Mucosa of stomach (tissue), 1 donor: ENCODE data around the gene UFC1.

Experiments used
- H3K27me3 ChIP-seq: one replicate; pipeline ENCODE4 v1.7.0; 2013; ENCODE audit warnings: mild to moderate bottlenecking, low read length; ENCODE audit not compliant: control insufficient read depth, insufficient read depth
- H3K36me3 ChIP-seq: one replicate; pipeline ENCODE4 v1.7.0; 2013; ENCODE audit warnings: low read length; ENCODE audit not compliant: control insufficient read depth, insufficient read depth
- H3K4me1 ChIP-seq: one replicate; pipeline ENCODE4 v1.7.0; 2013; ENCODE audit warnings: mild to moderate bottlenecking, low read length; ENCODE audit not compliant: control insufficient read depth, insufficient read depth
- H3K4me3 ChIP-seq: one replicate; pipeline ENCODE4 v1.7.0; 2013; ENCODE audit warnings: low read length
- H3K9ac ChIP-seq: one replicate; pipeline ENCODE4 v1.7.0; 2013; ENCODE audit warnings: mild to moderate bottlenecking, low read length, moderate library complexity
- H3K9me3 ChIP-seq: one replicate; pipeline ENCODE4 v1.7.0; 2013; ENCODE audit warnings: mild to moderate bottlenecking, low read length, moderate library complexity; ENCODE audit not compliant: control insufficient read depth
- donor health status: Pancreatic carcinoma.

Gene UFC1

DNA sequence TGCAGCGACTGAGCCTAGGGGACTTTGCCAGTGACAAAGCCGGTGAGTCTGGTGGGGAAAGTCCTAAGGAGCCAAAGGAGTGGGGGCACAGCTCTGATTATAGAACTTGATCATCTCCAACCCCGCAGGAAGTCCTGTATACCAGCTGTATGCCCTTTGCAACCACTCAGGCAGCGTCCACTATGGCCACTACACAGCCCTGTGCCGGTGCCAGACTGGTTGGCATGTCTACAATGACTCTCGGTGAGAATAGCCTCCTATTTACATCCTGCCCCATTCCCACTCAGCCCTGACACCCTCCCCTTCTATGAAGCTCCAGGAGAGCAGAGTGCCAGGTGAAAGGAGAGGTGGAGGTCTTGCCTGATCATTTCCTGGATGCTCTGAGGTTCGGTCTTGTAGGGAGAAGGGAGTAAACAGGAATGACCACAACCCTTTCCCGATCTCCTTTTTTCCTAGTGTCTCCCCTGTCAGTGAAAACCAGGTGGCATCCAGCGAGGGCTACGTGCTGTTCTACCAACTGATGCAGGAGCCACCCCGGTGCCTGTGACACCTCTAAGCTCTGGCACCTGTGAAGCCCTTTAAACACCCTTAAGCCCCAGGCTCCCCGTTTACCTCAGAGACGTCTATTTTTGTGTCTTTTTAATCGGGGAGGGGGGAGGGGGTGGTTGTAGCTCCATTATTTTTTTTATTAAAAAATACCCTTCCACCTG is 11.3 kb downstream of the UFC1 start:
- Histone ChIP-seq H3K9me3 (no peaks in the 10 kb centered on the region), H3K36me3 (no peaks in the 10 kb centered on the region), H3K4me1 (peaks cover 30% of the 10 kb centered on the region), H3K9ac (peak overlapping the region; percentile 81), H3K27me3 (no peaks in the 10 kb centered on the region), H3K4me3 (peak overlapping the region; percentile 43)

DNA sequence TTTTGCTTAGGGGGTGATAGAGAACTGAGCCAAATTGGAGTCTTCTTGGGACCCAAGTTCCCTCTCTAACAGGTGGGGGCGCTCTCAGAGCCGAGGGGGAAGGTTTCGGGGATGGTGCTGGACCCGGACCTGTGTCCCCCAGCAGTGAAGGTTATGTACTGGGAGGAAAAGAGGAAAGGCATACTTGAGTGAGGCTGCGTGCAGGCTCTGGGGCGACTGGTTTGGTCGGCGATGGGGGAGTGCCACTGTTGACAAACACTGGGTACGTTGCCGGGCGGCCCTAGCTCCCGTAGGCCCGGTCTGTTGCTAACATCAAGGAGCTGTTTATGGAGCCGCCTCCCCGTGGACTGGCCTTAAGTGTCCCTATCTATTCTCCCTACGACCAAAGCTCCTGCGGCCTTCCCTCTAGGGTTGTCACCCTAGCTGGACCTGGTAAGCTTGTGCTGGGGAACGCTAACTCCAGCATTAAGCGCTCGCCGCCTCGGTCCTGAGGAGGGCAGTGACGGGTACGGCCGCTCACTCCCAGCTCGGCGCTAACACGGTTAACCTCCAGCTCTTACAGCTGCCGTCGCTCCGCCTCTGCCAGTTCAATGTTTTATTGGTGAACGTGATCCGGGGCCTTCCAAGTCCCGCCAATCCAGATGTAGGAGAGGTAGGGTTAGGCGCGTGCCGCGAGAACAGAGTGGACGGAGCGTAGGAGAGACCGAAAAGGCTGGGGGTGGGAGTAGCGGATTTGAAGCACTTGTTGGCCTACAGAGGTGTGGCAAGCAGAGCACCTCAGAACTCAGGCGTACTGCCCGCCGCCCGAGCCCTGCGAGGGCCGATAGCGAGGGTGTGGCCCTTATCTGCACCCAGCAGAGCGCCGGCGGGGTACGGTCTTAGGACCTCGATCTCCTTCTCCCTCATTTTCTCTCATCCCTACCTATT is 12.2 kb downstream of the UFC1 start, which contains the start of gene PPOX:
Gene PPOX (plus strand): TSS at position 685 of the 927 bp plus-strand sequence. CDS start 422 bp downstream, outside the sequence.
- peaks cover 7% of the 10 kb centered on the region for H3K36me3 ChIP-seq
- H3K9me3 ChIP-seq, result no peaks in the 10 kb centered on the region
- peaks cover 20% of the 10 kb centered on the region for H3K4me1 ChIP-seq
- no peaks in the 10 kb centered on the region for H3K27me3 ChIP-seq
- peak within 1 kb of the TSS; percentile 81 for H3K9ac ChIP-seq
- peak within 1 kb of the TSS; percentile 43 for H3K4me3 ChIP-seq

DNA sequence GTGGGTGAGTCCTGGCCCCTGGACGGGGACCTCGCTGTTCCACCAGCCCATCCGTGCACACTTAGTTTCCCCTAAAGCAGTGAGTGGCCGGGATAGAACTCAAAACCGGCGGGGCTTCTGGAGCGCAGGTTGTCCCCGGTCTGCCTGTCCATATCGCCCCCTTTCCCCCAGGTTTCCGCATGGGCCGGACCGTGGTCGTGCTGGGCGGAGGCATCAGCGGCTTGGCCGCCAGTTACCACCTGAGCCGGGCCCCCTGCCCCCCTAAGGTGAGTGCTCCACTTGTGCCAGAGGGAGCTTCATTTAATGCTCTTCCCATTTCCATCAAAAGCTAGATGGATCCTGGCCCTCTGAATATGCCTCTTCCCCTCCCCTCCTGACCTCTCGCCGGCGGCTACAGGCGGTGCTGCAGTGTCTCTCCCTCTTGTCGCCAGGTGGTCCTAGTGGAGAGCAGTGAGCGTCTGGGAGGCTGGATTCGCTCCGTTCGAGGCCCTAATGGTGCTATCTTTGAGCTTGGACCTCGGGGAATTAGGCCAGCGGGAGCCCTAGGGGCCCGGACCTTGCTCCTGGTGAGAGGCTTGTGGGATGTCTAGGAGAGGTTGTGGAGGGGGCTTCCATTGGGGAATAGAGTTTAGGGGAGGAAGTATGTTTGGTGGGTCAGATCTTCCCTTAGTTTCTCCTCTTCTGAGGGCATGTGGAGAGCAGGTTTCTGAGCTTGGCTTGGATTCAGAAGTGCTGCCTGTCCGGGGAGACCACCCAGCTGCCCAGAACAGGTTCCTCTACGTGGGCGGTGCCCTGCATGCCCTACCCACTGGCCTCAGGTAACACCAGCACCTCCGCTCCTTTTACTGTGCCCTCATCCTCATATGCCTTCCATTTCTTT is 13.1 kb downstream of the UFC1 start:
- H3K36me3 ChIP-seq, result peaks cover 7% of the 10 kb centered on the region
- H3K27me3 ChIP-seq, result no peaks in the 10 kb centered on the region
- H3K4me3 ChIP-seq, result peak overlapping the region; percentile 42
- peak overlapping the region; percentile 73 for H3K9ac ChIP-seq
- no peaks in the 10 kb centered on the region for H3K9me3 ChIP-seq
- peaks cover 17% of the 10 kb centered on the region for H3K4me1 ChIP-seq

DNA sequence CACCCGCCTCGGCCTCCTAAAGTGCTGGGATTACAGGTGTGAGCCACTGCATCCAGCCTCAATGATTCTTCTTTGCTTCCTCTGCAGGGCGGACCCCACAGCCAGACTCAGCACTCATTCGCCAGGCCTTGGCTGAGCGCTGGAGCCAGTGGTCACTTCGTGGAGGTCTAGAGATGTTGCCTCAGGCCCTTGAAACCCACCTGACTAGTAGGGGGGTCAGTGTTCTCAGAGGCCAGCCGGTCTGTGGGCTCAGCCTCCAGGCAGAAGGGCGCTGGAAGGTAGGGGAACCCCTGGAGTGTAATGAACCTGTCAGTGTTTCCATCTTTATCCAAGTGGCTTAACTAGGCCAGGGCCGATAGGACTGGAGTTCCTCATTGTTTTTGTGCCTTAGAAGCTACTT is 15.1 kb downstream of the UFC1 start:
- H3K9ac ChIP-seq, result no peak overlapping the region
- H3K27me3 ChIP-seq, result no peaks in the 10 kb centered on the region
- H3K36me3 ChIP-seq, result peaks cover 11% of the 10 kb centered on the region
- no peaks in the 10 kb centered on the region for H3K9me3 ChIP-seq
- H3K4me3 ChIP-seq, result no peak overlapping the region
- peaks cover 17% of the 10 kb centered on the region for H3K4me1 ChIP-seq

DNA sequence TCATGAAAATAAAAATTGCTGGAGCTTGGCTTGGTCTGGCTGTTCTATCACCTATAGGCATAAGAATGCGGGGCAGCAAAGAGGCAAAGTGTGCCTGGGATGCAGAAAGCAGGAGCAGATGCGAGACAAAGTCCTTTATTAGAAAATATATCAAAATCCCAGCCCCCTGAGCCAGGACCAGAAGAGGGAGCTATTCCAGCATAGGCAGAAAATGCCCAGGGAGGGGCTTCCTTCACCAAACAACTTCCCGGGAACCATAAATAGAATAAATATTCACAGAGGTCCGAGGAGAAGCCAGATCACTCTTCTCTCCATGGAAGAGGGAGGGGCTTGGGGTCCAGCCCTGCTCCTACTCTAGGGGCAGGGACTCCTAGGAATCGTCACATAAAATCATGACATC is 17.4 kb downstream of the UFC1 start:
- Histone ChIP-seq H3K4me1 (peaks cover 9% of the 10 kb centered on the region), H3K36me3 (peaks cover 11% of the 10 kb centered on the region), H3K4me3 (no peak overlapping the region), H3K9me3 (no peaks in the 10 kb centered on the region), H3K27me3 (no peaks in the 10 kb centered on the region), H3K9ac (no peak overlapping the region)

DNA sequence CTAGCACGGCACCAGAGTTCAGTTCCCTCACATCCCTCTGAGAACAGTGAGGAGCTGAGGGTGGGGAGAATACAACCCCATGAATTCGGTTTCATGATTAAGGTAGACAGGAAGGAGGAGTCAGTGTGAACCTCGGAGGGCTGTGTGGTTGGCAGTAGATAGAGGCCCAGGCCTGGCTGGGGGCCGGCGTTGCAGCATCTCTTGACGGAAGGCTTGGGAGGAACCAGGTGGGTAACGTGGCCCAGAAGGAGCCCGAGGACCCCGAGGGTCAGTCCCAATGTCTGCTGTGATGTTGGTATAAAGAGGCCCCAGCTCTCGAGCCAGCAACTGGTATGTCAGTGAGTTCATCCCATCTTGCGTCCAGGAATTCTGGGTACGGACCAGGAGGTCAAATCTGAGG is 17.9 kb downstream of the UFC1 start:
- no peaks in the 10 kb centered on the region for H3K27me3 ChIP-seq
- H3K4me1 ChIP-seq, result peaks cover 13% of the 10 kb centered on the region
- H3K4me3 ChIP-seq, result no peak overlapping the region
- no peaks in the 10 kb centered on the region for H3K9me3 ChIP-seq
- peaks cover 11% of the 10 kb centered on the region for H3K36me3 ChIP-seq
- H3K9ac ChIP-seq, result no peak overlapping the region

DNA sequence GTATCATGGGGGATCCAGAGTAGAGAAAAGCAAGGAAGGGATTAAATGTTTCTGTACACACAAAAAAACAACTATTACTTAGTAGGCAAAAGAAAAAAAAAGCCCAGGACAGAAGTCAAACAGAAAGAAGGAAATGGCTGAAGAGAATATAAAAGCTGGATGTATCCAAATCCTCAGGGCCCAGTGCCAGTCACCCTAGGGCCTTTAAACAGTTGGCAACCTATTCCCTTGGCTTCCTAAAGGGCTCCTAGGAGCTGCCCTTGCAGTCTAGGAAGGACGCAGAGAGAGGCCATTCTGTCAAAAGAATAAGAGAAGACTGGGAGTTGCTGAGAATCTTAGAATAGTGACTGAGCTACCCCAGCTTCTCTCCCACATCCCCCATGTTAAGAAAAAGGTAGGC is 18.6 kb downstream of the UFC1 start:
- H3K9ac ChIP-seq, result no peak overlapping the region
- no peak overlapping the region for H3K4me3 ChIP-seq
- H3K9me3 ChIP-seq, result no peaks in the 10 kb centered on the region
- peaks cover 11% of the 10 kb centered on the region for H3K36me3 ChIP-seq
- H3K27me3 ChIP-seq, result no peaks in the 10 kb centered on the region
- H3K4me1 ChIP-seq, result peaks cover 7% of the 10 kb centered on the region

DNA sequence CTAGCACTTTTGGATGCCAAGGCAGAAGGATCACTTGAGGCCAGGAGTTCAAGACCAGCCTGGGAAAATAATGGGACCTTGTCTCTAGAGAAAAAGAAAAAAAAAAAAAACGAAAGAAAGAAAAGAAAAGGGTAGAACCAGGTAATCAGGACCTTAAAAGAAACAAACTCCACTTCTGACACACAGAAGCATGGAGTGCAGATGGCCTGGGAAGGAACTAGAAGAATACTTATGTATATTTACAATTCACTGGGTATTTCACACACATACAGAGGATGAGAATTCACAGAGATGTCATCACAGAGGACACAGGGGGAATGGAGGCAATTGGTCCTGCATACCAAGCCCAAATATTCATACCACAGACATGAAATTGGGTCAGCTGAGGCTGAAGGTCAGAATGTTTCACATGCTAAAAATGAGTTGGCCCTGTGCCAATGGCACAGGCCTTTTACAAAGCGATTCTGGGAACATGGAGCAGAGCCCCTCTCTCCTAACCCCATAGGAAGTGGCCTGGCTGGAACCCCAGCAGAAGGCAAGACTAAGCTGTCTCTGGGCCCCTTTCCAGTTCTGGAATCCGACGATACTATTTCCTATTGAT is 19.1 kb downstream of the UFC1 start:
- Histone ChIP-seq H3K36me3 (peaks cover 11% of the 10 kb centered on the region), H3K4me1 (peaks cover 7% of the 10 kb centered on the region)

DNA sequence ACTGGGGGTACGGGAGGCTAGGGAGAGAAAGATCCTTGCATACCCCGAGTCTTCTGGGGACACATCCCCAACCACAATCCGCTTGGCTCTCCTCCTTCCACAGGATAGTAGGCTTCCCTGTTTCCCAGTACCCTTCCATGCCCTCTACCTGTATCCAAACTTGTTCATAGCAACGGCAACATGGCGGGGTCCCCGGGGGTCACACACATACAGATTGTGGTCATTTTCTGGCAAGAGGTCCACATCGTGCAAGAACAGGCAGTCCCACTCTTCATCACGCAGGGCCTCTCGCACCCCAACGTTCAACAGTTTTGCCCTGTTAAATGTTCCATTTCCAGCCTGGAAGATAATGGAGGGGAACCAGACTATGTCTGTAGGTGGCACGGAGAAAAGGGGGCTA is 19.9 kb downstream of the UFC1 start:
- Histone ChIP-seq H3K27me3 (no peaks in the 10 kb centered on the region), H3K9ac (no peak overlapping the region), H3K4me3 (no peak overlapping the region), H3K36me3 (peaks cover 11% of the 10 kb centered on the region), H3K4me1 (peaks cover 12% of the 10 kb centered on the region), H3K9me3 (no peaks in the 10 kb centered on the region)

More for the DNA sequence above, 19.1 kb downstream of the UFC1 start:
- H3K27me3 ChIP-seq, result no peaks in the 10 kb centered on the region
- H3K9ac ChIP-seq, result no peak overlapping the region
- no peaks in the 10 kb centered on the region for H3K9me3 ChIP-seq
- H3K4me3 ChIP-seq, result no peak overlapping the region

DNA sequence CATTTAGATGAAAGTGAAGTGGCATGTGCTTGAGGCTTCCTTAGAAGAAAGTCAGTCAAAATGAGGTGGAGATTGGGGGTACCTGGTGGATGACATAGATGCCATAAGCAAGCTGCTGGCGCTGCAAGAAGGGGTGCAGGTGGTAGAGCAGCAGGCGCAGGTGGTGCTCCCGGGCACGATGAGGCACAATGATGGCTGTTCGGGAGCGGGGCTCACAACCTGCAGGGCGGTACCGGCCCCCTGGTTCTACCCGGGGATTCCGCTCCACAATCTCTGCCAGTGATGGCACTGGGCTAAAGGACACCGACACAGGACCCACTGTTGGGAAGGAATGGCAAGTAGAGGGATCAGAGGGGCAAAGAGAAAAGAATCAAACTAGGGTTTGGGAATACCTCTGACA is 21.1 kb downstream of the UFC1 start:
- Histone ChIP-seq H3K9ac (no peak overlapping the region), H3K4me1 (peaks cover 12% of the 10 kb centered on the region), H3K36me3 (peaks cover 11% of the 10 kb centered on the region), H3K9me3 (no peaks in the 10 kb centered on the region), H3K4me3 (no peak overlapping the region), H3K27me3 (no peaks in the 10 kb centered on the region)

DNA sequence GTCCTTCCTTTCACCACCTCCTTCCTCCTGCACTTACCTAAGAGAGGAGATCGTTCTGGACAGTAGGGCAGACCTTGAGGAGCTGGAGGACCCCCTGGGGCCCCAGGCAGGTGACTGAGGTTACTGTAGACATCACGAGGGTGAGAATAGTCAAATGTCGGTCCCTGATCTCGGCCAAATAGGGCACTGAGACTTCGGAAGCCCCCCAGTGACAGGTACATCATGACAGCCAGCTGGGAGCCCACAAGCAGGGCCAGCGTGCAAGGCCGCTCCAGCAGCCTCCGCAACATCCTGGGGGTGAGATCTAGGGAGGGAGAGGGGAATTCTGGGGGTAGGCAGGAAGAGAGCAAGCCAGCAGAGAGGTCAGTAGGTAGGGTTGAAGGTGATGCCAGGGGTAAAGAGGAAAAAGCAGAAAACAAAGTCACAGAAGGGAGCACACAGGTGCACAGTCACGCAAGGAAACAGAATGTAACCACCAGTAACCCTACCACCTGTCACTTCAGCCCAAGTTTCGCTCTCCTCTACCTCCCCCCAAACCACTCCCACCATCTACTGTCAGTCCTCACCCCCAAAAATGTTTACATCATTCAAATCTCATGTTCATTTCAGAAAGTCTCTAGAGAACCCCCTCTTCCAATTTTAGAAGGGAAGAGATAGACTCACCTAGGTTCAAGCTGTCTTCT is 22.1 kb downstream of the UFC1 start:
- peaks cover 12% of the 10 kb centered on the region for H3K4me1 ChIP-seq
- no peaks in the 10 kb centered on the region for H3K27me3 ChIP-seq
- H3K9ac ChIP-seq, result peak overlapping the region; percentile 85
- H3K36me3 ChIP-seq, result peaks cover 4% of the 10 kb centered on the region
- no peak overlapping the region for H3K4me3 ChIP-seq
- no peaks in the 10 kb centered on the region for H3K9me3 ChIP-seq
